ENCODE data around the gene MOK.

- no peak for TF ChIP-seq POLR2A (IDR thresholded peaks at IDR 0.05)
- no peak for TF ChIP-seq CTCF (IDR thresholded peaks at IDR 0.05)
These were observed 86.3 kb downstream of the MOK start for GRCh38 chr14:102218688-102219087.
